Heart left ventricle (tissue), 16 donors: ENCODE results near the gene ARL15. TPM values are rescaled to one million over a fixed set of nuclear protein-coding genes. Genes with fewer than 3 reads are reported as not detected.

Experiments used
- ATAC-seq, 4 donors: fragments of 200-7000 bp; cut with Tn5 transposase; one replicate each; pipeline ENCODE4 v1.9.1; 2020 to 2022; ENCODE audit warnings: moderate library complexity in 4 of 4, mild to moderate bottlenecking in 3 of 4, moderate number of reproducible peaks in 1 of 4
- DNase-seq, 5 donors: peaks; one replicate each; pipeline ENCODE4 v3.0.0-alpha.2; 2020
- H3K27ac ChIP-seq, 12 donors: fragments of 200-600 bp; sonication (generic) in 4 of 12; one replicate each; pipeline versions ENCODE4 v1.5.0 to v1.8.0; 2016 to 2022; ENCODE audit warnings: mild to moderate bottlenecking in 2 of 12
- H3K27me3 ChIP-seq, 9 donors: fragments of 200-600 bp; sonication (generic) in 2 of 9; one replicate each; pipeline versions ENCODE4 v1.5.1 to v1.8.0; 2016 to 2022; ENCODE audit warnings: mild to moderate bottlenecking in 3 of 9
- H3K36me3 ChIP-seq, 9 donors: fragments of 200-600 bp; sonication (generic) in 2 of 9; one replicate each; pipeline versions ENCODE4 v1.5.0 to v1.8.0; 2018 to 2022; ENCODE audit warnings: mild to moderate bottlenecking in 2 of 9
- H3K4me1 ChIP-seq, 12 donors: fragments of 200-600 bp; sonication (generic) in 4 of 12; one replicate each; pipeline versions ENCODE4 v1.5.0 to v1.8.0; 2016 to 2022; ENCODE audit warnings: mild to moderate bottlenecking in 3 of 12
- H3K4me3 ChIP-seq, 12 donors: fragments of 200-600 bp; sonication (generic) in 4 of 12; one replicate each; pipeline versions ENCODE4 v1.5.0 to v1.8.0; 2017 to 2022; ENCODE audit warnings: mild to moderate bottlenecking in 9 of 12, moderate library complexity in 4 of 12
- H3K9me3 ChIP-seq, 12 donors: fragments of 200-600 bp; sonication (generic) in 4 of 12; one replicate each; pipeline versions ENCODE4 v1.5.0 to v1.8.0; 2016 to 2022; ENCODE audit warnings: mild to moderate bottlenecking in 1 of 12
- CTCF ChIP-seq, 12 donors: fragments of 200-600 bp; sonication (generic) in 4 of 12; IDR thresholded peaks; one replicate each; pipeline versions ENCODE4 v1.5.0 to v1.8.0; 2018 to 2022; ENCODE audit warnings: antibody characterized with exemption in 12 of 12, mild to moderate bottlenecking in 5 of 12
- POLR2A ChIP-seq, 2 donors: fragments of 450-650 bp; IDR thresholded peaks; one replicate each; pipeline ENCODE4 v1.6.1; 2017; ENCODE audit warnings: antibody characterized with exemption in 2 of 2, mild to moderate bottlenecking in 2 of 2, moderate library complexity in 2 of 2
- WGBS, 4 donors: extraction: QIAGEN DNeasy Blood & Tissue Kit in 2 of 4; methylation state at CpG; one replicate each; pipeline versions ENCODE4 v1.1.5 to v1.1.7; 2013 to 2018; 5-methylcytosine and 5-hydroxymethylcytosine counted together
- intact Hi-C, 10 donors: fragments of 100-400 bp; cut with DNase I; formaldehyde crosslinking; loops; one replicate each; pipeline versions ENCODE4 v1.11.1 to v1.14.2; 2022
- polyA plus RNA-seq, 2 donors: library from polyadenylated mRNA; stranded (reverse); fragments of 200-250 nt; gene quantifications; one replicate each; pipeline ENCODE4 v1.2.3, GENCODE V29; 2013
- total RNA-seq, 9 donors: library from RNA; depleted of rRNA in 2 of 9; stranded (reverse); fragments of >200 nt in 2 of 9; fragmentation: NEBNext Ultra II Directional in 3 of 9; extraction: Animal tissue kit (Norgen Biotek cat#: 25700) in 3 of 9; gene quantifications; one replicate each; pipeline versions ENCODE4 v1.1.0 to v1.2.4, GENCODE V29; 2016 to 2023
- donor health status: ischemic (EF 13 %, LVEDD 7.1; RV severe dilation, severe dysfunction).
- donor health status: healthy with polysubstance abuse.
- donor health status: DM: no; HTN: yes; CAD: no.
- donor health status: DM: no; HTN: no; CAD: no.
- donor health status: ischemic (EF 25% LVEDD 6.9; RV normal size, moderate dysfunction).
- donor health status: ischemic (EF 25% LVEDD 5.7; RV mildly dilated, moderate dysfunction).
- donor health status: healthy.
- donor health status: DM: yes; HTN: yes; CAD: no.
- donor health status: ischemic (EF 35%, LVEDD 5.7; RV mildly dilated, moderate dysfunction).
- donor health status: nonischemic (EF 11% LVEDD 7.7; RV severe dilation, severe dysfunction).
- donor health status: DM: yes; HTN: yes; CAD: no.
- donor health status: PGD.
- donor health status: ischemic (EF 29% LVEDD 5.4; RV normal size, mild dysfunction).
- donor health status: nonischemic (EF 23%, LVEDD 6.1; RV moderate dilation, normal function).

The ARL15 gene
- total and polyA plus RNA-seq, 11 donors: 7.1 to 35.0 (median 23.2) TPM

GRCh38 chr5:54135042-54135441, 175.3 kb downstream of the ARL15 start:
- Histone ChIP-seq H3K4me3 (no peak overlapping the region), H3K36me3 (no peaks in the 10 kb centered on the region), H3K4me1 (peaks cover 0 to 20% (median 0%) of the 10 kb centered on the region in 12 donors), H3K27ac (no peak overlapping the region), H3K9me3 (no peaks in the 10 kb centered on the region), H3K27me3 (no peaks in the 10 kb centered on the region)
- DNase-seq (no peak), ATAC-seq (no peak)
- 73 to 75% (median 74%) methylated on average over 2 of the region's 2 CpGs for WGBS, 4 donors
- TF ChIP-seq CTCF (IDR thresholded peaks at IDR 0.05): no peak
- TF ChIP-seq POLR2A (IDR thresholded peaks at IDR 0.05): no peak
- intact Hi-C loops: no loop called here

- DNase-seq: no peak
- intact Hi-C loops: no loop called here
These were observed 176.5 kb downstream of the ARL15 start for GRCh38 chr5:54133917-54134316.

GRCh38 chr5:54120473-54120872, 189.9 kb downstream of the ARL15 start:
- Histone ChIP-seq H3K36me3 (no peaks in the 10 kb centered on the region), H3K4me1 (peaks cover 0 to 7% (median 0%) of the 10 kb centered on the region in 12 donors), H3K9me3 (no peaks in the 10 kb centered on the region), H3K27ac (no peak overlapping the region), H3K4me3 (no peak overlapping the region), H3K27me3 (no peaks in the 10 kb centered on the region)
- intact Hi-C loops: no loop called here
- TF ChIP-seq POLR2A (IDR thresholded peaks at IDR 0.05) (no peak), CTCF (IDR thresholded peaks at IDR 0.05) (no peak)
- 81 to 91% (median 87%) methylated on average over 2 of the region's 2 CpGs for WGBS, 4 donors
- DNase-seq (no peak), ATAC-seq (no peak)

More at GRCh38 chr5:54133917-54134316, 176.5 kb downstream of the ARL15 start:
- no peaks in the 10 kb centered on the region for H3K36me3 ChIP-seq
- TF ChIP-seq CTCF (IDR thresholded peaks at IDR 0.05): no peak
- no peak for TF ChIP-seq POLR2A (IDR thresholded peaks at IDR 0.05)
- no peak for ATAC-seq
- H3K9me3 ChIP-seq: no peaks in the 10 kb centered on the region
- peaks cover 0 to 20% (median 0%) of the 10 kb centered on the region in 12 donors for H3K4me1 ChIP-seq
- no peaks in the 10 kb centered on the region for H3K27me3 ChIP-seq
- no peak overlapping the region for H3K4me3 ChIP-seq
- H3K27ac ChIP-seq: no peak overlapping the region

GRCh38 chr5:54117957-54118356, 192.4 kb downstream of the ARL15 start:
- intact Hi-C loops: no loop called here
- no peak for ATAC-seq
- H3K36me3 ChIP-seq: peaks cover 0 to under 1% (median 0%) of the 10 kb centered on the region in 9 donors

More at GRCh38 chr5:54117957-54118356, 192.4 kb downstream of the ARL15 start:
- peaks cover 0 to 5% (median 0%) of the 10 kb centered on the region in 12 donors for H3K4me1 ChIP-seq
- TF ChIP-seq CTCF (IDR thresholded peaks at IDR 0.05) (no peak), POLR2A (IDR thresholded peaks at IDR 0.05) (no peak)
- no peak overlapping the region for H3K4me3 ChIP-seq
- H3K27me3 ChIP-seq: no peaks in the 10 kb centered on the region
- WGBS, 4 donors: 81 to 91% (median 86%) methylated on average over 2 of the region's 2 CpGs
- no peak overlapping the region for H3K27ac ChIP-seq
- no peak for DNase-seq
- no peaks in the 10 kb centered on the region for H3K9me3 ChIP-seq
